Measurements from ENCODE around the gene SPATA46.

Gene SPATA46

GRCh38 chr1:162372159-162373071 lies 4.2 kb downstream of the SPATA46 start:
- POLR2A ChIA-PET, result no interaction called here
- Histone ChIP-seq H3K4me3 (ENCODE audit: low read depth, low read length) (no peak overlapping the region), H3K4me1 (ENCODE audit: control insufficient read depth, insufficient read depth, low read length) (no peaks in the 10 kb centered on the region), H3K9me3 (ENCODE audit: control insufficient read depth, insufficient read depth, low read depth, low read length) (no peaks in the 10 kb centered on the region), H3K27ac (ENCODE audit: extremely low read depth, low read depth, low read length) (no peak overlapping the region), H3K36me3 (ENCODE audit: control insufficient read depth in 2 of 2, insufficient read depth in 1 of 2, low read length in 2 of 2) (no peaks in the 10 kb centered on the region; a peak in 1 of 3 replicates)
- TF ChIP-seq ZNF16 (tag by site-specific recombination; IDR thresholded peaks at IDR 0.05; ENCODE audit: low read depth), result no peak
- TF ChIP-seq TRIM28 (IDR thresholded peaks at IDR 0.05; ENCODE audit: borderline replicate concordance, low read length), result no peak
- TF ChIP-seq, protein P1, sequence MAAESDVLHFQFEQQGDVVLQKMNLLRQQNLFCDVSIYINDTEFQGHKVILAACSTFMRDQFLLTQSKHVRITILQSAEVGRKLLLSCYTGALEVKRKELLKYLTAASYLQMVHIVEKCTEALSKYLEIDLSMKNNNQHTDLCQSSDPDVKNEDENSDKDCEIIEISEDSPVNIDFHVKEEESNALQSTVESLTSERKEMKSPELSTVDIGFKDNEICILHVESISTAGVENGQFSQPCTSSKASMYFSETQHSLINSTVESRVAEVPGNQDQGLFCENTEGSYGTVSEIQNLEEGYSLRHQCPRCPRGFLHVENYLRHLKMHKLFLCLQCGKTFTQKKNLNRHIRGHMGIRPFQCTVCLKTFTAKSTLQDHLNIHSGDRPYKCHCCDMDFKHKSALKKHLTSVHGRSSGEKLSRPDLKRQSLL (tag by site-specific recombination; IDR thresholded peaks at IDR 0.05), result no peak
- TF ChIP-seq ZNF292 (tag by site-specific recombination; IDR thresholded peaks at IDR 0.05; ENCODE audit: borderline replicate concordance, low read depth), result no peak
- no peak for TF ChIP-seq ZNF561 (tag by site-specific recombination; IDR thresholded peaks at IDR 0.05; ENCODE audit: borderline replicate concordance)
- no peak for TF ChIP-seq ZNF529 (tag by site-specific recombination; IDR thresholded peaks at IDR 0.05; ENCODE audit: insufficient replicate concordance)
- TF ChIP-seq, protein P2, sequence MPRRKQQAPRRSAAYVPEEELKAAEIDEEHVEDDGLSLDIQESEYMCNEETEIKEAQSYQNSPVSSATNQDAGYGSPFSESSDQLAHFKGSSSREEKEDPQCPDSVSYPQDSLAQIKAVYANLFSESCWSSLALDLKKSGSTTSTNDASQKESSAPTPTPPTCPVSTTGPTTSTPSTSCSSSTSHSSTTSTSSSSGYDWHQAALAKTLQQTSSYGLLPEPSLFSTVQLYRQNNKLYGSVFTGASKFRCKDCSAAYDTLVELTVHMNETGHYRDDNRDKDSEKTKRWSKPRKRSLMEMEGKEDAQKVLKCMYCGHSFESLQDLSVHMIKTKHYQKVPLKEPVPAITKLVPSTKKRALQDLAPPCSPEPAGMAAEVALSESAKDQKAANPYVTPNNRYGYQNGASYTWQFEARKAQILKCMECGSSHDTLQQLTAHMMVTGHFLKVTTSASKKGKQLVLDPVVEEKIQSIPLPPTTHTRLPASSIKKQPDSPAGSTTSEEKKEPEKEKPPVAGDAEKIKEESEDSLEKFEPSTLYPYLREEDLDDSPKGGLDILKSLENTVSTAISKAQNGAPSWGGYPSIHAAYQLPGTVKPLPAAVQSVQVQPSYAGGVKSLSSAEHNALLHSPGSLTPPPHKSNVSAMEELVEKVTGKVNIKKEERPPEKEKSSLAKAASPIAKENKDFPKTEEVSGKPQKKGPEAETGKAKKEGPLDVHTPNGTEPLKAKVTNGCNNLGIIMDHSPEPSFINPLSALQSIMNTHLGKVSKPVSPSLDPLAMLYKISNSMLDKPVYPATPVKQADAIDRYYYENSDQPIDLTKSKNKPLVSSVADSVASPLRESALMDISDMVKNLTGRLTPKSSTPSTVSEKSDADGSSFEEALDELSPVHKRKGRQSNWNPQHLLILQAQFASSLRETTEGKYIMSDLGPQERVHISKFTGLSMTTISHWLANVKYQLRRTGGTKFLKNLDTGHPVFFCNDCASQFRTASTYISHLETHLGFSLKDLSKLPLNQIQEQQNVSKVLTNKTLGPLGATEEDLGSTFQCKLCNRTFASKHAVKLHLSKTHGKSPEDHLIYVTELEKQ (tag by site-specific recombination; IDR thresholded peaks at IDR 0.05; ENCODE audit: borderline replicate concordance), result no peak
- CTCF ChIA-PET, result interaction anchor here (1.9 kb wide), 1 partner anchor 316 kb away, joined by 4 read pairs; no protein-coding TSS in a partner anchor

GRCh38 chr1:162371611-162372010 lies 5.0 kb downstream of the SPATA46 start:
- POLR2A ChIA-PET, result no interaction called here
- TF ChIP-seq ZNF544 (tag by site-specific recombination; IDR thresholded peaks at IDR 0.05), result no peak
- TF ChIP-seq TCF7L2 (IDR thresholded peaks at IDR 0.05; ENCODE audit: borderline replicate concordance, low read depth, low read length), result no peak
- no peak for TF ChIP-seq ZNF830 (tag by site-specific recombination; IDR thresholded peaks at IDR 0.05; ENCODE audit: low read depth)
- TF ChIP-seq, protein P3, sequence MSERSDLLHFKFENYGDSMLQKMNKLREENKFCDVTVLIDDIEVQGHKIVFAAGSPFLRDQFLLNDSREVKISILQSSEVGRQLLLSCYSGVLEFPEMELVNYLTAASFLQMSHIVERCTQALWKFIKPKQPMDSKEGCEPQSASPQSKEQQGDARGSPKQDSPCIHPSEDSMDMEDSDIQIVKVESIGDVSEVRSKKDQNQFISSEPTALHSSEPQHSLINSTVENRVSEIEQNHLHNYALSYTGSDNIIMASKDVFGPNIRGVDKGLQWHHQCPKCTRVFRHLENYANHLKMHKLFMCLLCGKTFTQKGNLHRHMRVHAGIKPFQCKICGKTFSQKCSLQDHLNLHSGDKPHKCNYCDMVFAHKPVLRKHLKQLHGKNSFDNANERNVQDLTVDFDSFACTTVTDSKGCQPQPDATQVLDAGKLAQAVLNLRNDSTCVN (tag by site-specific recombination; optimal IDR thresholded peaks at IDR 0.05), result no peak
- no peak for TF ChIP-seq ZNF610 (tag by site-specific recombination; IDR thresholded peaks at IDR 0.05; ENCODE audit: borderline replicate concordance)
- no peak for TF ChIP-seq GFI1B (tag by site-specific recombination; IDR thresholded peaks at IDR 0.05)
- TF ChIP-seq ZNF169 (tag by site-specific recombination; IDR thresholded peaks at IDR 0.05), result no peak
- TF ChIP-seq ZNF670 (tag by site-specific recombination; IDR thresholded peaks at IDR 0.05; ENCODE audit: low read depth), result no peak
- no peak for TF ChIP-seq ZNF747 (tag by site-specific recombination; IDR thresholded peaks at IDR 0.05)
- no peak for TF ChIP-seq ZNF76 (tag by site-specific recombination; IDR thresholded peaks at IDR 0.05; ENCODE audit: borderline replicate concordance, low read depth)
- TF ChIP-seq ZBTB21 (tag by site-specific recombination; IDR thresholded peaks at IDR 0.05), result no peak
- no peaks in the 10 kb centered on the region for H3K9me3 ChIP-seq (ENCODE audit: control insufficient read depth, insufficient read depth, low read depth, low read length)
- no peaks in the 10 kb centered on the region for H3K4me1 ChIP-seq (ENCODE audit: control insufficient read depth, insufficient read depth, low read length)
- CTCF ChIA-PET, result interaction anchor here (1.9 kb wide), 1 partner anchor 315 kb away, joined by 4 read pairs; no protein-coding TSS in a partner anchor
- H3K4me3 ChIP-seq (ENCODE audit: low read depth, low read length), result no peak overlapping the region
- no peaks in the 10 kb centered on the region; a peak in 1 of 3 replicates for H3K36me3 ChIP-seq (ENCODE audit: control insufficient read depth in 2 of 2, insufficient read depth in 1 of 2, low read length in 2 of 2)
- H3K27ac ChIP-seq (ENCODE audit: extremely low read depth, low read depth, low read length), result no peak overlapping the region

All from HEK293 (cell line).